GM12875 (cell line): ENCODE results near the gene JAG2.

ENCODE experiments used
- H3K4me3 ChIP-seq: one replicate; pipeline ENCODE4 v1.5.1; 2011; ENCODE audit warnings: low read depth, low read length, control low read depth
- CTCF ChIP-seq: IDR thresholded peaks from 2 replicates; pipeline ENCODE4 v1.5.1; 2011; ENCODE audit warnings: low read depth, mild to moderate bottlenecking, control low read depth, inconsistent platforms, low read length, moderate library complexity, borderline replicate concordance; ENCODE audit not compliant: insufficient read depth

Gene JAG2

GRCh38 chr14:105168093-105168420 lies 519 bp downstream of the JAG2 start:
- H3K4me3 ChIP-seq, result no peak overlapping the region
- no peak for TF ChIP-seq CTCF

GRCh38 chr14:105167303-105168092 lies 1.1 kb downstream of the JAG2 start:
- no peak overlapping the region for H3K4me3 ChIP-seq
- 0 out of 2 replicates have a peak, but pooled peaks have one; percentile 31 for TF ChIP-seq CTCF

GRCh38 chr14:105166571-105167302 lies 1.8 kb downstream of the JAG2 start:
- no peak overlapping the region for H3K4me3 ChIP-seq
- no peak for TF ChIP-seq CTCF

- no peak for TF ChIP-seq CTCF
- no peak overlapping the region for H3K4me3 ChIP-seq
Observed at GRCh38 chr14:105165761-105166485, 2.7 kb downstream of the JAG2 start.

- H3K4me3 ChIP-seq, result no peak overlapping the region
- no peak for TF ChIP-seq CTCF
Observed at GRCh38 chr14:105165134-105165704, 3.4 kb downstream of the JAG2 start.

GRCh38 chr14:105163040-105163742 lies 5.4 kb downstream of the JAG2 start:
- no peak for TF ChIP-seq CTCF

More at GRCh38 chr14:105163040-105163742, 5.4 kb downstream of the JAG2 start:
- H3K4me3 ChIP-seq, result no peak overlapping the region
